Tibial nerve (tissue), 4 donors: ENCODE data around the gene SRA1.

Source experiments
- EP300 ChIP-seq, 2 donors: sonication (generic); formaldehyde crosslinking; IDR thresholded peaks; one replicate each; pipeline ENCODE4 v1.6.1; 2017; ENCODE audit warnings: antibody characterized with exemption in 2 of 2, mild to moderate bottlenecking in 1 of 2
- POLR2A ChIP-seq, 2 donors: fragments of 450-650 bp; IDR thresholded peaks; one replicate each; pipeline ENCODE4 v1.6.1; 2017; ENCODE audit warnings: antibody characterized with exemption in 2 of 2, mild to moderate bottlenecking in 2 of 2, moderate library complexity in 2 of 2
- TF ChIP-seq, protein P1 (sequence below), 5 experiments: fragments of 200-600 bp in 3 of 5; fragments of 450-650 bp in 2 of 5; sonication (generic) in 3 of 5; IDR thresholded peaks; one replicate each; pipeline ENCODE4 v1.5.1; 2016 to 2019; ENCODE audit warnings: antibody characterized with exemption in 5 of 5, mild to moderate bottlenecking in 3 of 5, moderate library complexity in 2 of 5

GRCh38 chr5:140571105-140571504 is 13.8 kb upstream of the SRA1 start:
- TF ChIP-seq POLR2A (IDR thresholded peaks at IDR 0.05): no peak
- TF ChIP-seq, protein P1, sequence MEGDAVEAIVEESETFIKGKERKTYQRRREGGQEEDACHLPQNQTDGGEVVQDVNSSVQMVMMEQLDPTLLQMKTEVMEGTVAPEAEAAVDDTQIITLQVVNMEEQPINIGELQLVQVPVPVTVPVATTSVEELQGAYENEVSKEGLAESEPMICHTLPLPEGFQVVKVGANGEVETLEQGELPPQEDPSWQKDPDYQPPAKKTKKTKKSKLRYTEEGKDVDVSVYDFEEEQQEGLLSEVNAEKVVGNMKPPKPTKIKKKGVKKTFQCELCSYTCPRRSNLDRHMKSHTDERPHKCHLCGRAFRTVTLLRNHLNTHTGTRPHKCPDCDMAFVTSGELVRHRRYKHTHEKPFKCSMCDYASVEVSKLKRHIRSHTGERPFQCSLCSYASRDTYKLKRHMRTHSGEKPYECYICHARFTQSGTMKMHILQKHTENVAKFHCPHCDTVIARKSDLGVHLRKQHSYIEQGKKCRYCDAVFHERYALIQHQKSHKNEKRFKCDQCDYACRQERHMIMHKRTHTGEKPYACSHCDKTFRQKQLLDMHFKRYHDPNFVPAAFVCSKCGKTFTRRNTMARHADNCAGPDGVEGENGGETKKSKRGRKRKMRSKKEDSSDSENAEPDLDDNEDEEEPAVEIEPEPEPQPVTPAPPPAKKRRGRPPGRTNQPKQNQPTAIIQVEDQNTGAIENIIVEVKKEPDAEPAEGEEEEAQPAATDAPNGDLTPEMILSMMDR (IDR thresholded peaks at IDR 0.05): no peak
- no peak for TF ChIP-seq EP300 (IDR thresholded peaks at IDR 0.05)
